Ovary (tissue), 9 donors: ENCODE results near the gene C11orf97. TPM values are rescaled to one million over a fixed set of nuclear protein-coding genes. Genes with fewer than 3 reads are reported as not detected.

Experiments
- DNase-seq, 5 donors: peaks; one replicate each; pipeline ENCODE4 v3.0.0-alpha.2; 2019 to 2020
- H3K27ac ChIP-seq, 2 donors: fragments of 200-600 bp; one replicate each; pipeline versions ENCODE4 v1.5.1 to v1.8.0; 2019 to 2022
- H3K27me3 ChIP-seq: fragments of 200-600 bp; one replicate; pipeline ENCODE4 v1.8.0; 2022
- H3K36me3 ChIP-seq: fragments of 200-600 bp; sonication (generic); one replicate; pipeline ENCODE4 v1.5.1; 2019
- H3K4me1 ChIP-seq: one replicate; pipeline ENCODE4 v1.8.1; 2013; ENCODE audit warnings: mild to moderate bottlenecking, moderate library complexity; ENCODE audit not compliant: insufficient read depth
- H3K4me3 ChIP-seq: fragments of 200-600 bp; sonication (generic); one replicate; pipeline ENCODE4 v1.5.1; 2017
- H3K9me3 ChIP-seq, 2 donors: fragments of 200-600 bp in 1 of 2; sonication (generic) in 1 of 2; one replicate each; pipeline versions ENCODE4 v1.5.1 to v1.8.1; 2013 to 2019; ENCODE audit warnings: mild to moderate bottlenecking in 1 of 2, moderate library complexity in 1 of 2
- CTCF ChIP-seq, 3 donors: fragments of 450-650 bp in 2 of 3; fragments of 200-600 bp in 1 of 3; IDR thresholded peaks; one replicate each; pipeline versions ENCODE4 v1.5.1 to v1.8.0; 2016 to 2022; ENCODE audit warnings: antibody characterized with exemption in 3 of 3, mild to moderate bottlenecking in 1 of 3
- EP300 ChIP-seq: sonication (generic); formaldehyde crosslinking; IDR thresholded peaks from one replicate; pipeline ENCODE4 v1.6.1; 2017; ENCODE audit warnings: antibody characterized with exemption
- POLR2A ChIP-seq: fragments of 450-650 bp; IDR thresholded peaks from one replicate; pipeline ENCODE4 v1.6.1; 2017; ENCODE audit warnings: antibody characterized with exemption, mild to moderate bottlenecking, moderate library complexity
- WGBS, 3 donors: extraction: QIAGEN DNeasy Blood & Tissue Kit in 1 of 3; methylation state at CpG; one replicate each; pipeline versions ENCODE4 v1.1.5 to v1.1.7; 2013 to 2017; 5-methylcytosine and 5-hydroxymethylcytosine counted together
- intact Hi-C, 4 donors: fragments of 100-400 bp; cut with DNase I; formaldehyde crosslinking; loops; one replicate each; pipeline versions ENCODE4 v1.11.0 to v1.15.1; 2022 to 2023
- polyA plus RNA-seq, 2 donors: library from polyadenylated mRNA; stranded (reverse); fragments of 200-250 nt in 1 of 2; fragments of 350-450 nt in 1 of 2; fragmentation: Illumina TruSeq in 1 of 2; extraction: RNeasy Lipid Tissue Mini Kit (QIAGEN cat#74804) in 1 of 2; gene quantifications; one replicate each; pipeline ENCODE4 v1.2.3, GENCODE V29; 2013 to 2014
- total RNA-seq, 7 donors: library from RNA; depleted of rRNA in 2 of 7; stranded (reverse); fragments of >200 nt in 2 of 7; fragmentation: NEBNext Ultra II Directional in 3 of 7; extraction: Animal tissue kit (Norgen Biotek cat#: 25700) in 3 of 7; gene quantifications; one replicate each; pipeline versions ENCODE4 v1.1.0 to v1.2.4, GENCODE V29; 2016 to 2023
- donor health status: DM: no; HTN: no; CAD: no; lungs with moderate emphysema.
- donor health status: DM: no; HTN: no; CAD: no.
- donor health status: Bipolar disorder and iron deficiency.
- donor health status: DM: yes; HTN: yes; CAD: no.
- donor health status: DM: no; HTN: no; CAD: no.
- donor health status: DM: yes; HTN: yes; CAD: no.

Gene C11orf97
- total and polyA plus RNA-seq, 9 donors = 0.35 to 14.0 (median 0.39) TPM; not detected in 5

- no peaks in the 10 kb centered on the region for H3K9me3 ChIP-seq
- H3K4me3 ChIP-seq = peak within 1 kb of the TSS; percentile 69
- no peaks in the 10 kb centered on the region for H3K27me3 ChIP-seq
- intact Hi-C loops = no loop called here
- WGBS, 3 donors = 0 to 1% (median 0%) methylated on average over 56 to 109 of the region's 109 CpGs
- peak; percentile 82 to 88 (median 85) for DNase-seq
- peaks cover 17% of the 10 kb centered on the region for H3K4me1 ChIP-seq
- H3K36me3 ChIP-seq = no peaks in the 10 kb centered on the region
- peak within 1 kb of the TSS; percentile 95 for H3K27ac ChIP-seq
- TF ChIP-seq EP300 (no peak), CTCF (IDR thresholded peaks at IDR 0.05) (no peak), POLR2A (peak; percentile 44)
Measured at GRCh38 chr11:94543695-94544645, 31.7 kb downstream of the C11orf97 start, which contains the start of gene FUT4. FUT4 (plus strand) TSS chr11:94543921; CDS start chr11:94544134, 213 bp downstream.

- 12 to 36% (median 22%) methylated on average over 23 to 59 of the region's 59 CpGs for WGBS, 3 donors
- Histone ChIP-seq H3K4me1 (peaks cover 17% of the 10 kb centered on the region), H3K36me3 (no peaks in the 10 kb centered on the region), H3K27me3 (no peaks in the 10 kb centered on the region), H3K4me3 (peak overlapping the region; percentile 69), H3K27ac (peak overlapping the region; percentile 95), H3K9me3 (no peaks in the 10 kb centered on the region)
- peak in 3 of 5 donors; percentile 21 to 64 (median 29) for DNase-seq
- TF ChIP-seq CTCF (IDR thresholded peaks at IDR 0.05) (no peak), POLR2A (no peak), EP300 (no peak)
- intact Hi-C loops = no loop called here
Measured at GRCh38 chr11:94544646-94545263, 32.5 kb downstream of the C11orf97 start.

DNA sequence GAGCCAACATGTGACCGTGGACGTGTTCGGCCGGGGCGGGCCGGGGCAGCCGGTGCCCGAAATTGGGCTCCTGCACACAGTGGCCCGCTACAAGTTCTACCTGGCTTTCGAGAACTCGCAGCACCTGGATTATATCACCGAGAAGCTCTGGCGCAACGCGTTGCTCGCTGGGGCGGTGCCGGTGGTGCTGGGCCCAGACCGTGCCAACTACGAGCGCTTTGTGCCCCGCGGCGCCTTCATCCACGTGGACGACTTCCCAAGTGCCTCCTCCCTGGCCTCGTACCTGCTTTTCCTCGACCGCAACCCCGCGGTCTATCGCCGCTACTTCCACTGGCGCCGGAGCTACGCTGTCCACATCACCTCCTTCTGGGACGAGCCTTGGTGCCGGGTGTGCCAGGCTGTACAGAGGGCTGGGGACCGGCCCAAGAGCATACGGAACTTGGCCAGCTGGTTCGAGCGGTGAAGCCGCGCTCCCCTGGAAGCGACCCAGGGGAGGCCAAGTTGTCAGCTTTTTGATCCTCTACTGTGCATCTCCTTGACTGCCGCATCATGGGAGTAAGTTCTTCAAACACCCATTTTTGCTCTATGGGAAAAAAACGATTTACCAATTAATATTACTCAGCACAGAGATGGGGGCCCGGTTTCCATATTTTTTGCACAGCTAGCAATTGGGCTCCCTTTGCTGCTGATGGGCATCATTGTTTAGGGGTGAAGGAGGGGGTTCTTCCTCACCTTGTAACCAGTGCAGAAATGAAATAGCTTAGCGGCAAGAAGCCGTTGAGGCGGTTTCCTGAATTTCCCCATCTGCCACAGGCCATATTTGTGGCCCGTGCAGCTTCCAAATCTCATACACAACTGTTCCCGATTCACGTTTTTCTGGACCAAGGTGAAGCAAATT, 33.3 kb downstream of the C11orf97 start:
- peak in 4 of 5 donors; percentile 12 to 55 (median 50) for DNase-seq
- 67 to 76% (median 73%) methylated on average over 54 of the region's 54 CpGs for WGBS, 3 donors
- H3K4me1 ChIP-seq = peaks cover 17% of the 10 kb centered on the region
- no peaks in the 10 kb centered on the region for H3K27me3 ChIP-seq
- TF ChIP-seq POLR2A = no peak
- TF ChIP-seq EP300 = no peak
- TF ChIP-seq CTCF (IDR thresholded peaks at IDR 0.05) = no peak
- H3K27ac ChIP-seq = no peak overlapping the region
- H3K4me3 ChIP-seq = peak overlapping the region; percentile 69
- no peaks in the 10 kb centered on the region for H3K9me3 ChIP-seq
- intact Hi-C loops = no loop called here
- no peaks in the 10 kb centered on the region for H3K36me3 ChIP-seq

DNA sequence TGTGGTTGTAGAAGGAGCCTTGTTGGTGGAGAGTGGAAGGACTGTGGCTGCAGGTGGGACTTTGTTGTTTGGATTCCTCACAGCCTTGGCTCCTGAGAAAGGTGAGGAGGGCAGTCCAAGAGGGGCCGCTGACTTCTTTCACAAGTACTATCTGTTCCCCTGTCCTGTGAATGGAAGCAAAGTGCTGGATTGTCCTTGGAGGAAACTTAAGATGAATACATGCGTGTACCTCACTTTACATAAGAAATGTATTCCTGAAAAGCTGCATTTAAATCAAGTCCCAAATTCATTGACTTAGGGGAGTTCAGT, 33.9 kb downstream of the C11orf97 start:
- Histone ChIP-seq H3K4me3 (peak overlapping the region; percentile 69), H3K4me1 (peaks cover 17% of the 10 kb centered on the region), H3K36me3 (no peaks in the 10 kb centered on the region), H3K9me3 (no peaks in the 10 kb centered on the region), H3K27ac (no peak overlapping the region), H3K27me3 (no peaks in the 10 kb centered on the region)
- TF ChIP-seq EP300 = no peak
- TF ChIP-seq CTCF (IDR thresholded peaks at IDR 0.05) = no peak
- TF ChIP-seq POLR2A = no peak
- DNase-seq = no peak
- WGBS, 3 donors = 82 to 84% (median 83%) methylated on average over 2 of the region's 2 CpGs
- intact Hi-C loops = no loop called here
